Activated CD8-positive, alpha-beta T cell treated with anti-CD3 and anti-CD28 coated beads for 36 hours (primary cell): ENCODE results near the gene DLG2. TPM values are rescaled to one million over a fixed set of nuclear protein-coding genes. Genes with fewer than 3 reads are reported as not detected.

ENCODE experiments used
- ATAC-seq: fragments of 200-7000 bp; cut with Tn5 transposase; one replicate; pipeline ENCODE4 v1.10.0; 2021; ENCODE audit warnings: mild to moderate bottlenecking, moderate library complexity
- CTCF ChIA-PET: fragments of 350-600 bp; sonication (Branson Sonifier 250); formaldehyde crosslinking; loops from one replicate; lab custom pipeline; 2021; ENCODE audit warnings: antibody characterized with exemption; lab: Charles Lee
- POLR2A ChIA-PET: fragments of 350-600 bp; sonication (Branson Sonifier 250); formaldehyde crosslinking; loops from one replicate; lab custom pipeline; 2021; ENCODE audit warnings: antibody characterized with exemption; lab: Charles Lee
- DNase-seq: peaks from one replicate; pipeline ENCODE4 v3.0.0-alpha.2; 2020
- H3K27ac Mint-ChIP-seq: one replicate; pipeline ENCODE4 v1.8.0; 2021; ENCODE audit warnings: mild to moderate bottlenecking, mixed read lengths
- H3K27me3 Mint-ChIP-seq: one replicate; pipeline ENCODE4 v1.8.0; 2021; ENCODE audit warnings: mixed read lengths
- H3K36me3 Mint-ChIP-seq: one replicate; pipeline ENCODE4 v1.8.0; 2021; ENCODE audit warnings: low read depth, mixed read lengths
- H3K4me1 Mint-ChIP-seq: one replicate; pipeline ENCODE4 v1.8.0; 2021; ENCODE audit warnings: low read depth, mixed read lengths
- H3K4me3 Mint-ChIP-seq: one replicate; pipeline ENCODE4 v1.8.0; 2021; ENCODE audit warnings: mild to moderate bottlenecking, moderate library complexity, mixed read lengths
- H3K9me3 Mint-ChIP-seq: one replicate; pipeline ENCODE4 v1.8.0; 2021; ENCODE audit warnings: mixed read lengths
- CTCF ChIP-seq: fragments of 200-600 bp; IDR thresholded peaks from one replicate; pipeline ENCODE4 v1.8.0; 2022; ENCODE audit warnings: antibody characterized with exemption, mild to moderate bottlenecking
- intact Hi-C: fragments of 100-400 bp; cut with micrococcal nuclease; formaldehyde crosslinking; loops from one replicate; pipeline ENCODE4 v1.10.0; 2022
- total RNA-seq, 2 experiments: library from RNA; stranded (reverse); gene quantifications; one replicate each; pipeline ENCODE4 v1.2.3, GENCODE V29; 2021

DLG2 gene
- total RNA-seq, 2 experiments from 2014 or later, result 2.2 to 2.6 TPM

- H3K27ac Mint-ChIP-seq, result no peak overlapping the region
- H3K4me1 Mint-ChIP-seq, result peaks cover 3% of the 10 kb centered on the region
- no peak overlapping the region for H3K4me3 Mint-ChIP-seq
- ChIA-PET CTCF (no interaction called here), POLR2A (no interaction called here)
- H3K36me3 Mint-ChIP-seq, result no peaks in the 10 kb centered on the region
- no peak for TF ChIP-seq CTCF
- peaks cover 1% of the 10 kb centered on the region for H3K9me3 Mint-ChIP-seq
- intact Hi-C loops, result no loop called here
- ATAC-seq, result no peak
- no peak for DNase-seq
- peaks cover 3% of the 10 kb centered on the region for H3K27me3 Mint-ChIP-seq
Observed at GRCh38 chr11:84722583-84723108, 904.5 kb downstream of the DLG2 start.

GRCh38 chr11:84721561-84721961, 905.6 kb downstream of the DLG2 start:
- TF ChIP-seq CTCF, result no peak

GRCh38 chr11:84720706-84721402, 906.3 kb downstream of the DLG2 start:
- CTCF ChIA-PET, result no interaction called here
- POLR2A ChIA-PET, result no interaction called here
- intact Hi-C loops, result no loop called here
- H3K4me1 Mint-ChIP-seq, result peaks cover 3% of the 10 kb centered on the region
- DNase-seq (peak; percentile 17), ATAC-seq (peak; percentile 55)
- H3K4me3 Mint-ChIP-seq, result peak overlapping the region; percentile 67
- no peak for TF ChIP-seq CTCF
- no peaks in the 10 kb centered on the region for H3K36me3 Mint-ChIP-seq
- peaks cover 1% of the 10 kb centered on the region for H3K9me3 Mint-ChIP-seq
- H3K27me3 Mint-ChIP-seq, result peaks cover 3% of the 10 kb centered on the region
- H3K27ac Mint-ChIP-seq, result no peak overlapping the region

More at GRCh38 chr11:84721561-84721961, 905.6 kb downstream of the DLG2 start:
- no peaks in the 10 kb centered on the region for H3K36me3 Mint-ChIP-seq
- H3K27ac Mint-ChIP-seq, result no peak overlapping the region
- peaks cover 3% of the 10 kb centered on the region for H3K4me1 Mint-ChIP-seq
- ChIA-PET POLR2A (no interaction called here), CTCF (no interaction called here)
- peaks cover 1% of the 10 kb centered on the region for H3K9me3 Mint-ChIP-seq
- peaks cover 3% of the 10 kb centered on the region for H3K27me3 Mint-ChIP-seq
- no peak for ATAC-seq
- intact Hi-C loops, result no loop called here
- peak overlapping the region; percentile 67 for H3K4me3 Mint-ChIP-seq
- no peak for DNase-seq

- Mint-ChIP-seq H3K9me3 (peaks cover 1% of the 10 kb centered on the region), H3K4me3 (peak overlapping the region; percentile 67), H3K27ac (no peak overlapping the region), H3K36me3 (no peaks in the 10 kb centered on the region), H3K27me3 (peaks cover 3% of the 10 kb centered on the region), H3K4me1 (peaks cover 3% of the 10 kb centered on the region)
- ATAC-seq (peak; percentile 45), DNase-seq (no peak)
- TF ChIP-seq CTCF, result no peak
- CTCF ChIA-PET, result interaction anchor here (0.6 kb wide), 1 partner anchor 900 kb away, joined by 3 read pairs; no protein-coding TSS in a partner anchor
- intact Hi-C loops, result no loop called here
- POLR2A ChIA-PET, result no interaction called here
Observed at GRCh38 chr11:84719935-84720577, 907.1 kb downstream of the DLG2 start.

GRCh38 chr11:84714316-84714780, 912.8 kb downstream of the DLG2 start:
- H3K4me1 Mint-ChIP-seq, result no peaks in the 10 kb centered on the region
- H3K27ac Mint-ChIP-seq, result no peak overlapping the region
- peaks cover 2% of the 10 kb centered on the region for H3K9me3 Mint-ChIP-seq
- peak; percentile 41 for TF ChIP-seq CTCF
- ATAC-seq, result peak; percentile 80
- intact Hi-C loops, result no loop called here
- POLR2A ChIA-PET, result no interaction called here
- peak; percentile 74 for DNase-seq
- H3K27me3 Mint-ChIP-seq, result no peaks in the 10 kb centered on the region
- CTCF ChIA-PET, result no interaction called here
- no peaks in the 10 kb centered on the region for H3K36me3 Mint-ChIP-seq
- H3K4me3 Mint-ChIP-seq, result peak overlapping the region; percentile 32
